ENCODE data around the gene PPP3CA. TPM values are rescaled to one million over a fixed set of nuclear protein-coding genes. Genes with fewer than 3 reads are reported as not detected.

The PPP3CA gene
- total and polyA plus RNA-seq, 8 donors, result 38.8 to 58.6 (median 54.8) TPM

- DNase-seq, result no peak
- intact Hi-C loops (cut with DNase I), result no loop called here
- Histone ChIP-seq H3K9me3 (no peaks in the 10 kb centered on the region), H3K27ac (no peak overlapping the region), H3K36me3 (no peaks in the 10 kb centered on the region), H3K4me1 (peaks cover 14 to 21% of the 10 kb centered on the region in 2 donors), H3K4me3 (no peak overlapping the region), H3K27me3 (no peaks in the 10 kb centered on the region)
- no peak for ATAC-seq
- no peak for TF ChIP-seq CTCF (IDR thresholded peaks at IDR 0.05)
These were observed 158.4 kb downstream of the PPP3CA start for GRCh38 chr4:101188906-101189305.

- no peaks in the 10 kb centered on the region for H3K36me3 ChIP-seq
- peaks cover 14 to 21% of the 10 kb centered on the region in 2 donors for H3K4me1 ChIP-seq
- peaks cover 0 to 1% of the 10 kb centered on the region in 2 donors for H3K9me3 ChIP-seq
- TF ChIP-seq CTCF (IDR thresholded peaks at IDR 0.05), result no peak
- H3K27ac ChIP-seq, result no peak overlapping the region
- H3K27me3 ChIP-seq, result no peaks in the 10 kb centered on the region
- DNase-seq (no peak), ATAC-seq (no peak)
- H3K4me3 ChIP-seq, result no peak overlapping the region
- intact Hi-C loops (cut with DNase I), result no loop called here
These were observed 159.5 kb downstream of the PPP3CA start for GRCh38 chr4:101187841-101188240.

GRCh38 chr4:101186567-101187184 lies 160.7 kb downstream of the PPP3CA start:
- H3K27ac ChIP-seq, result no peak overlapping the region
- H3K4me3 ChIP-seq, result no peak overlapping the region
- no peaks in the 10 kb centered on the region for H3K36me3 ChIP-seq
- ATAC-seq (no peak), DNase-seq (no peak)
- TF ChIP-seq CTCF (IDR thresholded peaks at IDR 0.05), result no peak
- H3K27me3 ChIP-seq, result no peaks in the 10 kb centered on the region
- H3K4me1 ChIP-seq, result peaks cover 7 to 16% of the 10 kb centered on the region in 2 donors
- H3K9me3 ChIP-seq, result peaks cover 0 to 7% of the 10 kb centered on the region in 2 donors
- intact Hi-C loops (cut with DNase I), result no loop called here

DNA sequence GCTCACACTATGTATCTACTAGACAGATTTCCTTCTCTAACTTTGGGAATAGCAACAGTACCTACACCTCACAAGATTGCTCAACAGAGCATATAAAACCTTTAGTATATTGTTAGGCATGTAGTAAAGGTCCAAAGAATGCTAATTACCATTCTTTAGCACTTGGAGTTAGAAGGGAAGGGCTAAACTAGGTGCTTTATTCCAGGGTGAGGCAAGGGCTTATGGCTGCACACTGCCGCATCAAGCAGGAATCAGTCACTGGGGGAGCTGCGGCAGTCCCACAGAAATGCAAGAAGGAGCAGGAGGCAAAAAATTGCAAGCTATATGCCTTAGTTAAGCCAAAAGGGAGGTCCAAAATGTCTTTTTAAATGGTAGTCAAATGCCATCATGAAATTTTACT lies 162.7 kb downstream of the PPP3CA start:
- intact Hi-C loops (cut with DNase I), result no loop called here
- H3K4me3 ChIP-seq, result no peak overlapping the region
- no peak for DNase-seq
- no peaks in the 10 kb centered on the region for H3K36me3 ChIP-seq
- TF ChIP-seq CTCF (IDR thresholded peaks at IDR 0.05), result no peak
- ATAC-seq, result no peak
- H3K9me3 ChIP-seq, result peaks cover 0 to 7% of the 10 kb centered on the region in 2 donors
- peaks cover 0 to 10% of the 10 kb centered on the region in 2 donors for H3K4me1 ChIP-seq
- H3K27me3 ChIP-seq, result no peaks in the 10 kb centered on the region
- no peak overlapping the region for H3K27ac ChIP-seq

GRCh38 chr4:101183666-101184373 lies 163.5 kb downstream of the PPP3CA start:
- Histone ChIP-seq H3K9me3 (peaks cover 0 to 7% of the 10 kb centered on the region in 2 donors), H3K4me1 (peaks cover 0 to 10% of the 10 kb centered on the region in 2 donors), H3K27me3 (no peaks in the 10 kb centered on the region), H3K36me3 (no peaks in the 10 kb centered on the region), H3K4me3 (no peak overlapping the region), H3K27ac (no peak overlapping the region)
- ATAC-seq (no peak), DNase-seq (no peak)
- TF ChIP-seq CTCF (IDR thresholded peaks at IDR 0.05), result no peak
- intact Hi-C loops (cut with DNase I), result no loop called here
